HG03159 (cell line): ENCODE results near the gene TAS2R50.

Experiments
- ATAC-seq: cut with Tn5 transposase; IDR thresholded peaks from one replicate; pipeline ENCODE4 v1.9.1; 2021; ENCODE audit warnings: mild to moderate bottlenecking, moderate library complexity; ENCODE audit not compliant: unreplicated experiment

TAS2R50 gene, protein sequence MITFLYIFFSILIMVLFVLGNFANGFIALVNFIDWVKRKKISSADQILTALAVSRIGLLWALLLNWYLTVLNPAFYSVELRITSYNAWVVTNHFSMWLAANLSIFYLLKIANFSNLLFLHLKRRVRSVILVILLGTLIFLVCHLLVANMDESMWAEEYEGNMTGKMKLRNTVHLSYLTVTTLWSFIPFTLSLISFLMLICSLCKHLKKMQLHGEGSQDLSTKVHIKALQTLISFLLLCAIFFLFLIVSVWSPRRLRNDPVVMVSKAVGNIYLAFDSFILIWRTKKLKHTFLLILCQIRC

GRCh38 chr12:10986812-10987211, at the start of gene TAS2R50:
TAS2R50 (minus strand) TSS chr12:10986912; CDS start chr12:10986860, 52 bp downstream.
- no peak for ATAC-seq

DNA sequence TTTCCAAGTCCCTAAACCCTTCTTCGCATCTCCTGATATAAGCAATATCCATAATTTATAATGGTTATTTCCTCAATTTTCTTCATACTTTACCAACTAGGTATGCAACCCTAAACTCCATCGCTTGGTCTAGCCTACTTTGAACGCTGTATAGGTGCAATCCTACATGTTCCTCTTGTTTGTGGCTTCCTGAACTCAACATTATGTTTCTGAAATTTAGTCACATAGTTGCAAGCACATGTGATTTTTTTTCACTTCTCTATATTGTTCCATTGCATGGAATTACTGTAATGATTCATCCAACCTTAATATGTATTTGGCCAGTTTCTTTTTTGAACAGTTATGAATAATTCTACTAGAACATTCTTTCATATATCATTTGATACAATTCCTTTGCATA, 47.2 kb upstream of the TAS2R50 start:
- ATAC-seq: peak; percentile 45

GRCh38 chr12:11031307-11031706, 44.6 kb upstream of the TAS2R50 start, which contains the start of gene TAS2R31:
TAS2R31 (minus strand) TSS chr12:11031407; CDS start chr12:11031335, 72 bp downstream.
- no peak for ATAC-seq

- no peak for ATAC-seq
Observed at GRCh38 chr12:11026118-11026517, 39.4 kb upstream of the TAS2R50 start.

- ATAC-seq: no peak
Observed at GRCh38 chr12:11023387-11023786, 36.7 kb upstream of the TAS2R50 start.

- no peak for ATAC-seq
Observed at GRCh38 chr12:11022520-11022919, 35.8 kb upstream of the TAS2R50 start, which contains the start of gene TAS2R19. TAS2R19 (minus strand) TSS chr12:11022620; CDS start chr12:11022571, 49 bp downstream.

DNA sequence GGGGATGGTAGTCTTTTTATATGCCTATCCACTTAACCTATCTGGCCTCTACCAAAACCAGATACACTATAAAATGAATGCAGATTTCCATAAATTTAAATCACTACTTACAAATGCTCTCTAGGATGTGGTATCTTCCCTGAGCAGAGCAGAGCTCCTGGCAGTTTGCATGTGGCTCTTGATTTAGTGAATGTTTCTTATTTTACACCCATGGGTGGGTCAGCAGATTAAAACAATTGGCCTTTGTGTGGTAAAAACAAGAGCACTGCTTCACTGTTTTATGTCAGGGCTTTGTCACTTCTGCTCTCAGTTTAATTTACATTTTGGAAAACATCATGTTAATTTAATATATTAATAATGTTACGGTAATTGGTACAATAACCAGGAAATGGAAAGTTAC, 30.2 kb upstream of the TAS2R50 start:
- no peak for ATAC-seq

- ATAC-seq: no peak
Observed at GRCh38 chr12:11015775-11016430, 29.2 kb upstream of the TAS2R50 start.

- ATAC-seq: no peak
Observed at GRCh38 chr12:11014234-11014633, 27.5 kb upstream of the TAS2R50 start.

- ATAC-seq: no peak
Observed at GRCh38 chr12:11007608-11008007, 20.9 kb upstream of the TAS2R50 start.

DNA sequence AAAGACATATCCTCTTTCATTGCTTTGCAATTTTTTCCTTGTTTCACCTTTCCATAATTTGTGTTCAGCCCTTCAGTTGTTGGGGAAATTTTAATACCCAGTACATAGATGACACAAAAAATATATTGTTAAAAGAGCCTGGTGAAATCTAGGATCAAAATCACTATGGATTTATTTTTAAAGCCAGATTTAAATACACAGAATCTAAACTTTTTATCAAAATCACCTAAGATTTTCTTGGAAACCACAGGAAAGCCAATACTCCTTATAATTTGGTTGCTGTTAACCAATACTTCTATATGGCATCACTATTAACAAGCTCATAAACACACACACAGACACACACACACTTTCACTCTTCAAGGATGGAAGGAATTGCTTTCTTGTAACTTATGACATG, 11.5 kb upstream of the TAS2R50 start, which contains the start of gene TAS2R20:
TAS2R20 (minus strand) TSS at position 101 of the 400 bp plus-strand sequence. CDS start 429 bp downstream, outside the sequence.
- ATAC-seq: no peak

GRCh38 chr12:10994307-10994706, 7.6 kb upstream of the TAS2R50 start:
- ATAC-seq: no peak

DNA sequence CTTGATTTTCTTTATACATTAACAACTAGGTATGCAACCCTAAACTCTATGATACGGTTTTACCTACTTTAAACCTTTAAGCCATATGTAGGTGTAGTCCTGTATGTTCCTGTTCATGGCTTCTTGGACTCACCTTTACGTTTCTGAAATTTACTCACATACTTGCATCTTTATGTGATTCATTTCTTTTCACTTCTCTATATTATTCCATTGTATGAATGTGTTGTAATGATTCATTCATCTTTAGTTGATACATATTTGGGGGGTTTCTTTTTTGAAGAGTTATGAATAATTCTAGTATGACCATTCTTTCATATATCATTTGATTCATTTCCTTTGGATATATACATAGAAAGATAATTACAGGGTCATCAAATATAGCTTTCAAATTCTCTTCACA, 2.4 kb upstream of the TAS2R50 start:
- ATAC-seq: no peak

GRCh38 chr12:10982244-10982643, 4.5 kb downstream of the TAS2R50 start:
- ATAC-seq: no peak

- no peak for ATAC-seq
Observed at GRCh38 chr12:10974965-10975364, 11.7 kb downstream of the TAS2R50 start.

DNA sequence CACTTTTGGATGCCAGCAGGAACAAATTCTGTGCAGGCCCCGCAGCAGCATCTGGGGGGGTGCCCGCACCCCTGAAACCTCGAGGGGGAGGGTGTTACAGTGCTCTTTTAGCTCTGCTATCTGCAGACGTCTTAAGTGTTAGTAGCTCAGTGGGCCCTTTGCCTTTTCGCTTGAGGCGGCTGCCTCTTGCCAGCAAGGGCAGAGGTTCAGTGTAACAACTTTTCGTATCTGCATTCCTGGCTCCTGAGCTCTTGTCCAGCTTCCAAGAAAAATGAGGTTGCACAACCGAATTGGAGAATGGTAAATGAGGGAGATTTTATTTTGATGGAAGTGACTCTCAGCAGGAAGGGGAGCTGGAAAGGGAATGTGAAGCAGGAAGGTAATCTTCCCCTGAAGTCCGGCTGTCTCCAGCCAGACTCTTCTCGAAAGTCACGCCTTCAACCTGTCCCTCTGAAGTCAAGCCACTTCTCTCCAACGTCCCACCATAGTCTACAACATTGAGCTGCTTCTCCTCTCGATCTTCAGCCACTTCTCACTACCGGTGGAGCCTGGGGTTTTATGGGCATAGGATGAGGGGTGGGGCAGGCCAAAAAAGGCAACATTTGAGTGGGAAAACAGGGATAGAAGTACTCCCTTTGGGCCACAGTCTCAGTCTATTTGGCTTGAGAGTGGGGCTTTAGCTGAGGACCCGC, 17.8 kb downstream of the TAS2R50 start:
- no peak for ATAC-seq

GRCh38 chr12:10967409-10967808, 19.3 kb downstream of the TAS2R50 start:
- no peak for ATAC-seq

DNA sequence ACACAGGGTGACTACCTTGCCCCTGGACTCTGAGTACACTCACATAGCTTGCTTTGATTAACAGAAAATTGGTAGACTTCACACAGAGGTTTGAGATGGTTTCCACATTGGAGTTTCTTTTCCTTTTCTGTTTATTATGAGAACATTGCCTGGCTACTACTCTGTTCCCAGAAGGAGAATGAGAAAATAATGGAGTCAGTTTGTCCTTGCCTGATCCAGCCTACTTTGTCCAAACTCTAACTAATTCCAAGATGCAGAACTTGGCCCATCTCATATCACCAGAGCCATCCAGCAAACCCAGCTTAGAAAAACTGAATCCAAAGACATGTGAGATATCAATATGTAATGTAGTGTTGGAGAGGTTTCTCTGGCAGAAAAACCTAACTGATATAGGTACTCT, 20.4 kb downstream of the TAS2R50 start:
- no peak for ATAC-seq

DNA sequence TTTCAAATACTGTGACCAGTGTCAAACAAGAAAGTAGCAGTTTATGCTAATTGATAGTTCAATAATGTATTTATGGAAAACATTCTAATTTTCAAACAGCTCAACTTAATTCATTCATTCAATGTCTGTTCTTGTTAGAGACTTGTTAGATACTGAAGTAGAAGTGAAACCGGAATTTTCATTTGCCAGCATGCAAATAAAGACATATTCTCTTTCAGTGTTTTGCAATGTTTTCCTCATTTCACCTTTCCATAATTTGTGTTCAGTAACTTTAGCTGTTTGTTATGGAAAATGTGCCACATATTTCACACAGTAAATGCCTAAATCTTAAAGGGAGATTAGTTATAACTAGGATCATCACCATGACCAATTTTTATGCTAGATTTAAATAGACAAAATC, 21.2 kb downstream of the TAS2R50 start:
- ATAC-seq: no peak

DNA sequence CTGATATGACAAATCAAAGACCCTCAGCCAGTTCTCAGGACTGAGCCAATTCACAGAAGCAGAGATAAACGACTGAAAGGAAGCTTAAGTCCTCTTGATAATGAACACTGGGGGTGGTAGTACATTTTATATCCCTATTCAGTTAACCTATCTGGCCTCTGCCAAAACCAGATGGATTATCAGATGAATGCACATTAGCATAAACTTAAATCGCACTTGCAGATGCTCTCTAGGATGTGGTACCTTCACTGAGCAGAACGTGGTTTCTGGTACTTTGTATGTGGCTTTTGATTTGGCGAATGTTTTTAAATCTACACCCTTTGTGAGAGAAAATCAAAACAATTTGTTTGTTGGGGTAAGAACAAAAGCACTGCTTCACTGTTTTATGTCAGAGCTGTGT, 26.5 kb downstream of the TAS2R50 start:
- ATAC-seq: no peak

GRCh38 chr12:10959804-10960203, 26.9 kb downstream of the TAS2R50 start:
- ATAC-seq: no peak

GRCh38 chr12:10957741-10958140, 29.0 kb downstream of the TAS2R50 start:
- ATAC-seq: no peak
